GM23248 (cell line): ENCODE data around the gene MAPK6. TPM values are rescaled to one million over a fixed set of nuclear protein-coding genes. Genes with fewer than 3 reads are reported as not detected.
A peak's percentile ranks its signal among the peaks of the same experiment; 100 is the strongest.

ENCODE experiments used
- DNase-seq: peaks from one replicate; pipeline ENCODE4 v3.0.0-alpha.2; 2015
- H2AFZ ChIP-seq: fragments of 200-600 bp; sonication (generic); 2 replicates; pipeline ENCODE4 v1.6.1; 2016; ENCODE audit warnings: antibody characterized with exemption
- H3F3A ChIP-seq: fragments of 200-600 bp; sonication (generic); 2 replicates; pipeline ENCODE4 v1.6.1; 2016; ENCODE audit warnings: mild to moderate bottlenecking, antibody characterized with exemption, mixed run types; ENCODE audit not compliant: insufficient read depth
- H3K27ac ChIP-seq: fragments of 200-600 bp; sonication (generic); 2 replicates; pipeline ENCODE4 v1.5.1; 2016; ENCODE audit warnings: mild to moderate bottlenecking
- H3K27me3 ChIP-seq: fragments of 200-600 bp; sonication (generic); replicated peaks from 2 replicates; pipeline ENCODE4 v1.6.1; 2016; ENCODE audit warnings: mild to moderate bottlenecking; ENCODE audit not compliant: insufficient read depth
- H3K36me3 ChIP-seq: fragments of 200-600 bp; sonication (generic); 2 replicates; pipeline ENCODE4 v1.6.1; 2016; ENCODE audit warnings: low read depth, mild to moderate bottlenecking
- H3K4me1 ChIP-seq: fragments of 200-600 bp; sonication (generic); 2 replicates; pipeline ENCODE4 v1.6.1; 2016; ENCODE audit warnings: mild to moderate bottlenecking; ENCODE audit not compliant: insufficient read depth
- H3K4me2 ChIP-seq: fragments of 200-600 bp; sonication (generic); one replicate; pipeline ENCODE4 v1.6.1; 2016; ENCODE audit warnings: mild to moderate bottlenecking; ENCODE audit not compliant: unreplicated experiment
- H3K4me3 ChIP-seq: fragments of 200-600 bp; sonication (generic); 2 replicates; pipeline ENCODE4 v1.5.1; 2016; ENCODE audit warnings: mild to moderate bottlenecking
- H3K79me2 ChIP-seq: fragments of 200-600 bp; sonication (generic); 2 replicates; pipeline ENCODE4 v1.6.1; 2016; ENCODE audit warnings: mild to moderate bottlenecking; ENCODE audit not compliant: insufficient read depth
- H3K9ac ChIP-seq: fragments of 200-600 bp; sonication (generic); 2 replicates; pipeline ENCODE4 v1.6.1; 2016; ENCODE audit warnings: mild to moderate bottlenecking
- H3K9me2 ChIP-seq: fragments of 200-600 bp; sonication (generic); 2 replicates; pipeline ENCODE4 v1.6.1; 2016; ENCODE audit warnings: mixed run types, mild to moderate bottlenecking, moderate library complexity; ENCODE audit not compliant: insufficient read depth
- H3K9me3 ChIP-seq: fragments of 200-600 bp; sonication (generic); one replicate; pipeline ENCODE4 v1.6.1; 2017; ENCODE audit warnings: low read depth
- H4K20me1 ChIP-seq: fragments of 200-600 bp; sonication (generic); 2 replicates; pipeline ENCODE4 v1.6.0; 2016; ENCODE audit not compliant: insufficient read depth
- EZH2 ChIP-seq: fragments of 200-600 bp; sonication (generic); IDR thresholded peaks from 2 replicates; pipeline ENCODE4 v1.6.1; 2018; ENCODE audit warnings: antibody characterized with exemption, mild to moderate bottlenecking; ENCODE audit not compliant: insufficient read depth, poor library complexity, severe bottlenecking
- EZH2phosphoT487 ChIP-seq: fragments of 200-600 bp; sonication (generic); IDR thresholded peaks from 2 replicates; pipeline ENCODE4 v1.6.1; 2018; ENCODE audit warnings: antibody characterized with exemption, moderate library complexity, mild to moderate bottlenecking, low read depth; ENCODE audit not compliant: insufficient read depth
- WGBS, 2 experiments: methylation state at CpG; one replicate each; pipeline ENCODE4 v1.1.6; 2015 to 2017; ENCODE audit warnings: low lambda C conversion rate in 2 of 2, low coverage in 1 of 2; ENCODE audit errors: missing lambda C conversion rate in 2 of 2; 5-methylcytosine and 5-hydroxymethylcytosine counted together
- in situ Hi-C: fragments of 300-500 bp; cut with MboI; formaldehyde crosslinking; loops from 2 replicates; pipeline ENCODE4 v1.15.0; 2020
- polyA plus RNA-seq: library from polyadenylated mRNA; unstranded; fragments of >200 nt; fragmentation: Nextera tagmentation; extraction: Ambion mirVana; gene quantifications from 2 replicates; pipeline ENCODE4 v1.2.1, GENCODE V29; 2016
- total RNA-seq: library from RNA; depleted of rRNA; stranded (reverse); fragments of >200 nt; shearing (Covaris generic); gene quantifications from 2 replicates; pipeline ENCODE4 v1.2.3, GENCODE V29; 2014

The MAPK6 gene
- total and polyA plus RNA-seq, 2 experiments from 2014 or later = 36.5 to 69.3 TPM

GRCh38 chr15:52085299-52085698 is 66.3 kb downstream of the MAPK6 start:
- H3K79me2 ChIP-seq = no peaks in the 10 kb centered on the region
- no peak overlapping the region for H3K4me3 ChIP-seq
- H3K27me3 ChIP-seq = no peaks in the 10 kb centered on the region
- H3K36me3 ChIP-seq = no peaks in the 10 kb centered on the region
- no peaks in the 10 kb centered on the region for H3K9me3 ChIP-seq
- H4K20me1 ChIP-seq = no peaks in the 10 kb centered on the region
- no peak for TF ChIP-seq EZH2phosphoT487
- TF ChIP-seq EZH2 = no peak
- H3K4me1 ChIP-seq = no peaks in the 10 kb centered on the region
- H3K9me2 ChIP-seq = no peaks in the 10 kb centered on the region
- H3K27ac ChIP-seq = no peak overlapping the region
- no peak for DNase-seq
- no peak overlapping the region for H3K4me2 ChIP-seq
- no peak overlapping the region for H2AFZ ChIP-seq
- no peaks in the 10 kb centered on the region for H3F3A ChIP-seq
- H3K9ac ChIP-seq = no peak overlapping the region
- in situ Hi-C loops = no loop called here

- TF ChIP-seq EZH2phosphoT487 (no peak), EZH2 (no peak)
- H2AFZ ChIP-seq = no peak overlapping the region
- no peaks in the 10 kb centered on the region for H3K9me3 ChIP-seq
- no peak overlapping the region for H3K4me2 ChIP-seq
- WGBS, 2 experiments = 81 to 82% methylated on average over 5 of the region's 5 CpGs
- H4K20me1 ChIP-seq = no peaks in the 10 kb centered on the region
- no peaks in the 10 kb centered on the region for H3F3A ChIP-seq
- no peak overlapping the region for H3K27ac ChIP-seq
- H3K9ac ChIP-seq = no peak overlapping the region
- in situ Hi-C loops = no loop called here
- H3K9me2 ChIP-seq = no peaks in the 10 kb centered on the region
- no peak for DNase-seq
- no peaks in the 10 kb centered on the region for H3K79me2 ChIP-seq
- no peaks in the 10 kb centered on the region for H3K27me3 ChIP-seq
- no peaks in the 10 kb centered on the region for H3K4me1 ChIP-seq
- no peak overlapping the region for H3K4me3 ChIP-seq
- H3K36me3 ChIP-seq = no peaks in the 10 kb centered on the region; the same call in 1 of the 2 replicates
These were observed 67.2 kb downstream of the MAPK6 start for GRCh38 chr15:52086011-52086786.

- H3K4me3 ChIP-seq = no peak overlapping the region
- no peak overlapping the region for H3K27ac ChIP-seq
- peaks cover 26% of the 10 kb centered on the region for H3F3A ChIP-seq
- H3K4me1 ChIP-seq = peaks cover 28% of the 10 kb centered on the region
- H3K4me2 ChIP-seq = no peak overlapping the region
- H3K9me2 ChIP-seq = no peaks in the 10 kb centered on the region
- no peak overlapping the region for H3K9ac ChIP-seq
- H3K27me3 ChIP-seq = no peaks in the 10 kb centered on the region
- H2AFZ ChIP-seq = no peak overlapping the region
- no peaks in the 10 kb centered on the region for H3K79me2 ChIP-seq
- no peaks in the 10 kb centered on the region; the same call in 1 of the 2 replicates for H3K36me3 ChIP-seq
- H4K20me1 ChIP-seq = no peaks in the 10 kb centered on the region
- no peak for TF ChIP-seq EZH2
- TF ChIP-seq EZH2phosphoT487 = no peak
- DNase-seq = no peak
- H3K9me3 ChIP-seq = no peaks in the 10 kb centered on the region
- in situ Hi-C loops = no loop called here
These were observed 71.2 kb downstream of the MAPK6 start for GRCh38 chr15:52090193-52090592.

- H3K4me3 ChIP-seq = peak overlapping the region; percentile 27
- H3K9me2 ChIP-seq = no peaks in the 10 kb centered on the region
- DNase-seq = no peak
- 13 to 19% methylated on average over 4 of the region's 4 CpGs for WGBS, 2 experiments
- H3K36me3 ChIP-seq = no peaks in the 10 kb centered on the region; the same call in 1 of the 2 replicates
- peak overlapping the region; percentile 33 for H2AFZ ChIP-seq
- TF ChIP-seq EZH2phosphoT487 (no peak), EZH2 (no peak)
- in situ Hi-C loops = no loop called here
- H3K27me3 ChIP-seq = no peaks in the 10 kb centered on the region
- H3K27ac ChIP-seq = peak overlapping the region; percentile 96
- no peaks in the 10 kb centered on the region for H3K79me2 ChIP-seq
- no peaks in the 10 kb centered on the region for H4K20me1 ChIP-seq
- H3K9ac ChIP-seq = peak overlapping the region; percentile 75
- H3F3A ChIP-seq = peaks cover 39% of the 10 kb centered on the region
- peak overlapping the region; percentile 66 for H3K4me2 ChIP-seq
- peaks cover 33% of the 10 kb centered on the region for H3K4me1 ChIP-seq
- H3K9me3 ChIP-seq = no peaks in the 10 kb centered on the region
These were observed 74.1 kb downstream of the MAPK6 start for GRCh38 chr15:52093167-52093538.
